GM18907 (cell line): Measurements from ENCODE around the gene GJC3.

Experiments
- ATAC-seq: cut with Tn5 transposase; IDR thresholded peaks from one replicate; pipeline ENCODE4 v1.9.1; 2021; ENCODE audit warnings: mild to moderate bottlenecking, moderate library complexity; ENCODE audit not compliant: unreplicated experiment

GJC3 gene

GRCh38 chr7:99876491-99876890, 52.9 kb downstream of the GJC3 start:
- no peak for ATAC-seq
